HCT116 (cell line): Measurements from ENCODE around the gene KCNAB3.

Experiments
- CTCF ChIP-seq, 3 experiments: fragments of 200-600 bp in 1 of 3; sonication (generic) in 1 of 3; IDR thresholded peaks in 2 of 3; conservative IDR thresholded peaks in 1 of 3; 2 replicates each; pipeline ENCODE4 v1.5.1; 2012 to 2017; ENCODE audit warnings: low read depth in 2 of 3, low read length in 2 of 3, antibody characterized with exemption in 1 of 3, borderline replicate concordance in 1 of 3, control low read depth in 1 of 3, mild to moderate bottlenecking in 1 of 3, mixed read lengths in 1 of 3, mixed run types in 1 of 3, moderate library complexity in 1 of 3; ENCODE audit not compliant: insufficient read depth in 1 of 3
- EGR1 ChIP-seq: IDR thresholded peaks from 2 replicates; pipeline ENCODE4 v1.6.1; 2012; ENCODE audit warnings: low read depth
- EZH2 ChIP-seq: fragments of 200-600 bp; sonication (generic); IDR thresholded peaks from 2 replicates; pipeline ENCODE4 v1.6.1; 2017; ENCODE audit warnings: antibody characterized with exemption, mixed run types
- EZH2phosphoT487 ChIP-seq: fragments of 200-600 bp; IDR thresholded peaks from 2 replicates; pipeline ENCODE4 v1.6.1; 2018; ENCODE audit warnings: antibody characterized with exemption, borderline replicate concordance
- JUND ChIP-seq: IDR thresholded peaks from 2 replicates; pipeline ENCODE4 v1.6.1; 2012
- POLR2A ChIP-seq: IDR thresholded peaks from 2 replicates; pipeline ENCODE4 v1.7.0; 2011; ENCODE audit warnings: borderline replicate concordance; ENCODE audit not compliant: insufficient read depth, insufficient read length; ENCODE audit errors: extremely low read depth
- RAD21 ChIP-seq: IDR thresholded peaks from 2 replicates; pipeline ENCODE4 v1.6.1; 2012; ENCODE audit warnings: low read depth, mild to moderate bottlenecking
- SP1 ChIP-seq: IDR thresholded peaks from 2 replicates; pipeline ENCODE4 v1.6.1; 2012; ENCODE audit warnings: low read depth
- ZNF274 ChIP-seq: fragments of 200-500 bp; sonication (Bioruptor generic); IDR thresholded peaks from 2 replicates; pipeline ENCODE4 v1.6.1; 2014; ENCODE audit warnings: mild to moderate bottlenecking, low read depth, low read length, inconsistent platforms

GRCh38 chr17:7884581-7885366, 44.9 kb downstream of the KCNAB3 start:
- TF ChIP-seq POLR2A (no peak), CTCF (IDR thresholded peaks at IDR 0.05 in 2 of 3, conservative IDR thresholded peaks at IDR 0.05 in 1 of 3; ENCODE audit: borderline replicate concordance in 1 of 3, insufficient read depth in 1 of 3, low read depth in 2 of 3, low read length in 2 of 3) (no peak), SP1 (no peak), JUND (no peak), EZH2 (no peak), RAD21 (no peak), EZH2phosphoT487 (no peak), EGR1 (no peak), ZNF274 (no peak)
